Smooth muscle cell (in vitro differentiated cells): ENCODE results near the gene PTPRA. TPM values are rescaled to one million over a fixed set of nuclear protein-coding genes. Genes with fewer than 3 reads are reported as not detected.

Source experiments
- DNase-seq: peaks from one replicate; lab custom pipeline; 2025; ENCODE audit not compliant: unreplicated experiment; lab: John Stamatoyannopoulos, UW
- H2AFZ ChIP-seq: fragments of 200-600 bp; sonication (generic); 2 replicates; pipeline ENCODE4 v1.6.0; 2016; ENCODE audit warnings: antibody characterized with exemption, low read depth, mild to moderate bottlenecking
- H3F3A ChIP-seq: fragments of 200-600 bp; sonication (generic); 2 replicates; pipeline ENCODE4 v1.6.0; 2017; ENCODE audit warnings: antibody characterized with exemption, low read depth
- H3K27ac ChIP-seq: fragments of 200-600 bp; sonication (generic); 2 replicates; pipeline ENCODE4 v1.5.1; 2016; ENCODE audit warnings: low read depth, mild to moderate bottlenecking
- H3K27me3 ChIP-seq: fragments of 200-600 bp; sonication (generic); 2 replicates; pipeline ENCODE4 v1.6.1; 2016; ENCODE audit warnings: low read depth, mild to moderate bottlenecking
- H3K36me3 ChIP-seq: fragments of 200-600 bp; sonication (generic); 2 replicates; pipeline ENCODE4 v1.5.1; 2016; ENCODE audit warnings: low read depth
- H3K4me1 ChIP-seq: fragments of 200-600 bp; sonication (generic); 2 replicates; pipeline ENCODE4 v1.5.1; 2016; ENCODE audit warnings: low read depth
- H3K4me2 ChIP-seq: fragments of 200-600 bp; sonication (generic); 2 replicates; pipeline ENCODE4 v1.6.0; 2016; ENCODE audit warnings: mild to moderate bottlenecking
- H3K4me3 ChIP-seq: fragments of 200-600 bp; sonication (generic); 2 replicates; pipeline ENCODE4 v1.5.1; 2016; ENCODE audit warnings: mild to moderate bottlenecking
- H3K79me2 ChIP-seq: fragments of 200-600 bp; sonication (generic); 2 replicates; pipeline ENCODE4 v1.6.0; 2016; ENCODE audit warnings: low read depth, mild to moderate bottlenecking
- H3K9ac ChIP-seq: fragments of 200-600 bp; sonication (generic); 2 replicates; pipeline ENCODE4 v1.6.0; 2016; ENCODE audit warnings: low read depth
- H3K9me3 ChIP-seq: fragments of 200-600 bp; sonication (generic); replicated peaks from 2 replicates; pipeline ENCODE4 v1.5.1; 2016; ENCODE audit warnings: low read depth
- H4K20me1 ChIP-seq: fragments of 200-600 bp; sonication (generic); 2 replicates; pipeline ENCODE4 v1.6.0; 2016; ENCODE audit warnings: low read depth
- CTCF ChIP-seq: fragments of 200-600 bp; sonication (generic); IDR thresholded peaks from 2 replicates; pipeline ENCODE4 v1.5.1; 2017; ENCODE audit warnings: borderline replicate concordance, mild to moderate bottlenecking, antibody characterized with exemption; ENCODE audit not compliant: insufficient read depth, poor library complexity, severe bottlenecking
- WGBS: methylation state at CpG from one replicate; pipeline ENCODE4 v1.1.7; 2016; ENCODE audit warnings: low lambda C conversion rate; 5-methylcytosine and 5-hydroxymethylcytosine counted together
- polyA plus RNA-seq: library from polyadenylated mRNA; unstranded; fragments of >200 nt; fragmentation: Nextera tagmentation; extraction: Ambion mirVana; gene quantifications from 2 replicates; pipeline ENCODE4 v1.2.1, GENCODE V29; 2016
- total RNA-seq: library from RNA; depleted of rRNA; stranded (reverse); fragments of >200 nt; gene quantifications from 2 replicates; pipeline ENCODE4 v1.2.3, GENCODE V29; 2014

The PTPRA gene
- total and polyA plus RNA-seq, 2 experiments from 2014 or later, result 38.4 to 48.9 TPM

- Histone ChIP-seq H3F3A (no peaks in the 10 kb centered on the region), H3K36me3 (no peaks in the 10 kb centered on the region), H3K9me3 (no peaks in the 10 kb centered on the region), H3K79me2 (no peaks in the 10 kb centered on the region), H3K27me3 (no peaks in the 10 kb centered on the region), H3K4me2 (no peak overlapping the region), H3K27ac (no peak overlapping the region), H2AFZ (no peak overlapping the region), H3K4me3 (no peak overlapping the region), H4K20me1 (no peaks in the 10 kb centered on the region), H3K9ac (no peak overlapping the region), H3K4me1 (no peaks in the 10 kb centered on the region)
- TF ChIP-seq CTCF, result no peak
- DNase-seq, result no peak
- 93% methylated on average over 3 of the region's 3 CpGs for WGBS
These were observed 158.4 kb downstream of the PTPRA start for GRCh38 chr20:3031524-3032147.

- TF ChIP-seq CTCF, result no peak
- 97% methylated on average over 8 of the region's 8 CpGs for WGBS
- H3K4me1 ChIP-seq, result no peaks in the 10 kb centered on the region
- no peak overlapping the region for H2AFZ ChIP-seq
- H3K9ac ChIP-seq, result no peak overlapping the region
- H4K20me1 ChIP-seq, result no peaks in the 10 kb centered on the region
- H3K9me3 ChIP-seq, result no peaks in the 10 kb centered on the region
- H3K27me3 ChIP-seq, result no peaks in the 10 kb centered on the region
- no peak overlapping the region for H3K27ac ChIP-seq
- H3K4me2 ChIP-seq, result no peak overlapping the region
- no peaks in the 10 kb centered on the region for H3K79me2 ChIP-seq
- no peaks in the 10 kb centered on the region for H3K36me3 ChIP-seq
- H3F3A ChIP-seq, result no peaks in the 10 kb centered on the region
- no peak for DNase-seq
- no peak overlapping the region for H3K4me3 ChIP-seq
These were observed 159.3 kb downstream of the PTPRA start for GRCh38 chr20:3032624-3033023.

GRCh38 chr20:3037654-3038053, 164.4 kb downstream of the PTPRA start:
- Histone ChIP-seq H3K4me1 (no peaks in the 10 kb centered on the region), H3K36me3 (no peaks in the 10 kb centered on the region), H3K9ac (no peak overlapping the region), H3K79me2 (no peaks in the 10 kb centered on the region), H3F3A (no peaks in the 10 kb centered on the region), H3K4me2 (no peak overlapping the region), H3K27me3 (no peaks in the 10 kb centered on the region), H3K9me3 (no peaks in the 10 kb centered on the region), H3K27ac (no peak overlapping the region), H2AFZ (no peak overlapping the region), H3K4me3 (no peak overlapping the region), H4K20me1 (no peaks in the 10 kb centered on the region)
- WGBS, result 87% methylated on average over 3 of the region's 3 CpGs
- DNase-seq, result no peak
- TF ChIP-seq CTCF, result no peak

GRCh38 chr20:3038454-3038853, 165.2 kb downstream of the PTPRA start:
- WGBS, result 80% methylated on average over 5 of the region's 5 CpGs
- no peak overlapping the region for H3K4me3 ChIP-seq
- no peaks in the 10 kb centered on the region for H4K20me1 ChIP-seq
- H2AFZ ChIP-seq, result no peak overlapping the region
- no peaks in the 10 kb centered on the region for H3K4me1 ChIP-seq
- no peaks in the 10 kb centered on the region for H3K36me3 ChIP-seq
- no peaks in the 10 kb centered on the region for H3K79me2 ChIP-seq
- DNase-seq, result no peak
- no peaks in the 10 kb centered on the region for H3F3A ChIP-seq
- H3K4me2 ChIP-seq, result no peak overlapping the region
- no peak overlapping the region for H3K9ac ChIP-seq
- H3K27ac ChIP-seq, result no peak overlapping the region
- no peaks in the 10 kb centered on the region for H3K27me3 ChIP-seq
- H3K9me3 ChIP-seq, result no peaks in the 10 kb centered on the region
- no peak for TF ChIP-seq CTCF
